Esophagus squamous epithelium (tissue), 5 donors: ENCODE data around the gene TEX53. TPM values are rescaled to one million over a fixed set of nuclear protein-coding genes. Genes with fewer than 3 reads are reported as not detected.

Experiments used
- DNase-seq: peaks from one replicate; lab custom pipeline; 2025; lab: John Stamatoyannopoulos, UW
- H3K27ac ChIP-seq, 4 donors: fragments of 200-600 bp; sonication (generic); one replicate each; pipeline ENCODE4 v1.5.1; 2016 to 2019; ENCODE audit warnings: mild to moderate bottlenecking in 1 of 4
- H3K27me3 ChIP-seq, 4 donors: fragments of 200-600 bp; sonication (generic); 1 replicate in 3 of 4; 2 replicates in 1 of 4; pipeline versions ENCODE4 v1.5.1 to v1.6.0; 2017 to 2021; ENCODE audit warnings: antibody characterized with exemption in 1 of 4
- H3K36me3 ChIP-seq, 3 donors: fragments of 200-600 bp; sonication (generic); one replicate each; pipeline ENCODE4 v1.5.1; 2016 to 2019
- H3K4me1 ChIP-seq, 3 donors: fragments of 200-600 bp; sonication (generic); one replicate each; pipeline ENCODE4 v1.5.1; 2017 to 2019
- H3K4me3 ChIP-seq, 4 donors: fragments of 200-600 bp; sonication (generic); 1 replicate in 3 of 4; 2 replicates in 1 of 4; pipeline ENCODE4 v1.5.1; 2016 to 2019; ENCODE audit warnings: mild to moderate bottlenecking in 2 of 4, moderate library complexity in 1 of 4
- H3K9me3 ChIP-seq, 3 donors: fragments of 200-600 bp; sonication (generic); one replicate each; pipeline ENCODE4 v1.5.1; 2016 to 2019
- CTCF ChIP-seq, 6 experiments: fragments of 450-650 bp in 4 of 6; fragments of 200-600 bp in 2 of 6; sonication (generic) in 2 of 6; IDR thresholded peaks; one replicate each; pipeline ENCODE4 v1.5.1; 2016 to 2019; ENCODE audit warnings: antibody characterized with exemption in 6 of 6, mild to moderate bottlenecking in 4 of 6, moderate library complexity in 4 of 6
- POLR2A ChIP-seq, 4 donors: fragments of 450-650 bp; IDR thresholded peaks; one replicate each; pipeline ENCODE4 v1.6.1; 2017; ENCODE audit warnings: antibody characterized with exemption in 4 of 4, mild to moderate bottlenecking in 4 of 4, moderate library complexity in 3 of 4
- WGBS, 2 donors: methylation state at CpG; one replicate each; pipeline ENCODE4 v1.1.5; 2018; 5-methylcytosine and 5-hydroxymethylcytosine counted together
- intact Hi-C: fragments of 100-400 bp; cut with DNase I; formaldehyde crosslinking; loops from one replicate; pipeline ENCODE4 v1.15.0; 2022
- total RNA-seq, 4 donors: library from RNA; depleted of rRNA; stranded (reverse); fragments of >200 nt; gene quantifications; one replicate each; pipeline ENCODE4 v1.1.0, GENCODE V29; 2016
- donor health status: DM: yes; HTN: yes; CAD: no.

The TEX53 gene
- total RNA-seq, 4 donors from 2014 or later, result not detected

GRCh38 chr9:114626415-114627020, 31.1 kb downstream of the TEX53 start:
- Histone ChIP-seq H3K27ac (no peak overlapping the region), H3K4me3 (no peak overlapping the region), H3K4me1 (peaks cover 0 to 12% (median 0%) of the 10 kb centered on the region in 3 donors), H3K36me3 (peaks cover 0 to 92% (median 25%) of the 10 kb centered on the region in 3 donors), H3K9me3 (no peaks in the 10 kb centered on the region), H3K27me3 (no peaks in the 10 kb centered on the region)
- intact Hi-C loops, result no loop called here
- 80 to 83% methylated on average over 2 of the region's 4 CpGs for WGBS, 2 donors
- no peak for DNase-seq
- TF ChIP-seq POLR2A (IDR thresholded peaks at IDR 0.05), result no peak
- no peak for TF ChIP-seq CTCF (IDR thresholded peaks at IDR 0.05)

GRCh38 chr9:114624677-114625076, 32.9 kb downstream of the TEX53 start:
- Histone ChIP-seq H3K36me3 (peaks cover 0 to 74% (median 14%) of the 10 kb centered on the region in 3 donors), H3K27ac (no peak overlapping the region), H3K9me3 (no peaks in the 10 kb centered on the region), H3K4me3 (no peak overlapping the region), H3K27me3 (no peaks in the 10 kb centered on the region), H3K4me1 (peaks cover 0 to 16% (median 0%) of the 10 kb centered on the region in 3 donors)
- TF ChIP-seq CTCF (IDR thresholded peaks at IDR 0.05), result no peak
- TF ChIP-seq POLR2A (IDR thresholded peaks at IDR 0.05), result no peak
- intact Hi-C loops, result no loop called here
- 88 to 91% methylated on average over 2 of the region's 2 CpGs for WGBS, 2 donors
- no peak for DNase-seq

GRCh38 chr9:114621975-114622609, 35.5 kb downstream of the TEX53 start:
- no peak overlapping the region for H3K4me3 ChIP-seq
- no peak overlapping the region for H3K27ac ChIP-seq
- H3K36me3 ChIP-seq, result peaks cover 0 to 54% (median 0%) of the 10 kb centered on the region in 3 donors
- intact Hi-C loops, result no loop called here
- TF ChIP-seq CTCF (IDR thresholded peaks at IDR 0.05) (no peak), POLR2A (IDR thresholded peaks at IDR 0.05) (no peak)
- H3K4me1 ChIP-seq, result peaks cover 0 to 41% (median 7%) of the 10 kb centered on the region in 3 donors
- H3K9me3 ChIP-seq, result no peaks in the 10 kb centered on the region
- 33 to 60% methylated on average over 1 to 2 of the region's 2 CpGs for WGBS, 2 donors
- no peak for DNase-seq
- no peaks in the 10 kb centered on the region for H3K27me3 ChIP-seq

GRCh38 chr9:114621561-114621960, 36.0 kb downstream of the TEX53 start:
- Histone ChIP-seq H3K27ac (no peak overlapping the region), H3K4me1 (peaks cover 0 to 46% (median 12%) of the 10 kb centered on the region in 3 donors), H3K9me3 (no peaks in the 10 kb centered on the region), H3K27me3 (no peaks in the 10 kb centered on the region), H3K4me3 (no peak overlapping the region), H3K36me3 (peaks cover 0 to 49% (median 0%) of the 10 kb centered on the region in 3 donors)
- 71 to 76% methylated on average over 7 of the region's 7 CpGs for WGBS, 2 donors
- no peak for DNase-seq
- TF ChIP-seq POLR2A (IDR thresholded peaks at IDR 0.05), result no peak
- TF ChIP-seq CTCF (IDR thresholded peaks at IDR 0.05), result no peak
- intact Hi-C loops, result no loop called here

- 29% methylated on average over 13 of the region's 13 CpGs for WGBS, 2 donors
- Histone ChIP-seq H3K4me3 (peak overlapping the region; percentile 12 to 52 (median 32)), H3K36me3 (peaks cover 0 to 29% (median 0%) of the 10 kb centered on the region in 3 donors), H3K9me3 (no peaks in the 10 kb centered on the region), H3K27ac (peak overlapping the region; percentile 52 to 79 (median 65)), H3K4me1 (peaks cover 0 to 55% (median 13%) of the 10 kb centered on the region in 3 donors), H3K27me3 (no peaks in the 10 kb centered on the region)
- no peak for DNase-seq
- intact Hi-C loops, result no loop called here
- TF ChIP-seq CTCF (IDR thresholded peaks at IDR 0.05), result no peak
- TF ChIP-seq POLR2A (IDR thresholded peaks at IDR 0.05), result no peak
Observed at GRCh38 chr9:114619191-114619761, 38.3 kb downstream of the TEX53 start.
